GM23338 (cell line): ENCODE data around the gene FAM111B. TPM values are rescaled to one million over a fixed set of nuclear protein-coding genes. Genes with fewer than 3 reads are reported as not detected.

Experiments used
- ATAC-seq: fragments of 200-7000 bp; cut with Tn5 transposase; 3 replicates; pipeline ENCODE4 v1.9.1; 2020
- DNase-seq: peaks from one replicate; pipeline ENCODE4 v3.0.0-alpha.2; 2015; ENCODE audit warnings: low spot score
- H2AFZ ChIP-seq: fragments of 200-600 bp; sonication (generic); 2 replicates; pipeline ENCODE4 v1.8.0; 2016; ENCODE audit warnings: antibody characterized with exemption, mild to moderate bottlenecking, moderate library complexity
- H3F3A ChIP-seq: fragments of 200-600 bp; sonication (generic); replicated peaks from 2 replicates; pipeline ENCODE4 v1.8.0; 2017; ENCODE audit warnings: antibody characterized with exemption, mixed run types, low read depth
- H3K27ac ChIP-seq: fragments of 200-600 bp; sonication (generic); 2 replicates; pipeline ENCODE4 v1.6.1; 2016; ENCODE audit warnings: low read depth
- H3K27me3 ChIP-seq: fragments of 200-600 bp; sonication (generic); 2 replicates; pipeline ENCODE4 v1.8.0; 2016; ENCODE audit warnings: mild to moderate bottlenecking, mixed run types, moderate library complexity; ENCODE audit not compliant: insufficient read depth
- H3K36me3 ChIP-seq: fragments of 200-600 bp; sonication (generic); 2 replicates; pipeline ENCODE4 v1.8.0; 2016; ENCODE audit warnings: mild to moderate bottlenecking; ENCODE audit not compliant: insufficient read depth
- H3K4me1 ChIP-seq: fragments of 200-600 bp; sonication (generic); 2 replicates; pipeline ENCODE4 v1.8.0; 2016; ENCODE audit warnings: mild to moderate bottlenecking, moderate library complexity; ENCODE audit not compliant: insufficient read depth
- H3K4me2 ChIP-seq: fragments of 200-600 bp; sonication (generic); 2 replicates; pipeline ENCODE4 v1.7.1; 2017; ENCODE audit warnings: mixed run types
- H3K4me3 ChIP-seq: fragments of 200-600 bp; sonication (generic); 2 replicates; pipeline ENCODE4 v1.6.1; 2016; ENCODE audit warnings: mixed run types
- H3K79me2 ChIP-seq: fragments of 200-600 bp; sonication (generic); replicated peaks from 2 replicates; pipeline ENCODE4 v1.8.0; 2017; ENCODE audit warnings: mild to moderate bottlenecking; ENCODE audit not compliant: insufficient read depth
- H3K9me2 ChIP-seq: fragments of 200-600 bp; sonication (generic); 2 replicates; pipeline ENCODE4 v1.8.0; 2017; ENCODE audit not compliant: insufficient read depth
- H4K20me1 ChIP-seq: fragments of 200-600 bp; sonication (generic); replicated peaks from 2 replicates; pipeline ENCODE4 v1.8.0; 2017; ENCODE audit warnings: mild to moderate bottlenecking; ENCODE audit not compliant: insufficient read depth
- H3K27ac Mint-ChIP-seq: 2 replicates; pipeline ENCODE4 v1.8.0; 2020; ENCODE audit warnings: inconsistent platforms, mild to moderate bottlenecking, moderate library complexity, mixed read lengths
- H3K27me3 Mint-ChIP-seq: 3 replicates; pipeline ENCODE4 v1.8.0; 2022; ENCODE audit warnings: low read depth, mild to moderate bottlenecking, moderate library complexity, mixed read lengths, inconsistent platforms; ENCODE audit not compliant: insufficient read depth, poor library complexity
- H3K36me3 Mint-ChIP-seq: 3 replicates; pipeline ENCODE4 v1.8.0; 2021; ENCODE audit warnings: low read depth, mild to moderate bottlenecking, inconsistent platforms, moderate library complexity, mixed read lengths
- H3K4me1 Mint-ChIP-seq: 3 replicates; pipeline ENCODE4 v1.8.0; 2020; ENCODE audit warnings: mild to moderate bottlenecking, inconsistent platforms, mixed read lengths
- H3K4me3 Mint-ChIP-seq: 3 replicates; pipeline ENCODE4 v1.8.0; 2021; ENCODE audit warnings: moderate library complexity, mild to moderate bottlenecking, inconsistent platforms, mixed read lengths
- H3K9me3 Mint-ChIP-seq: 3 replicates; pipeline ENCODE4 v1.8.0; 2020; ENCODE audit warnings: moderate library complexity, mild to moderate bottlenecking, inconsistent platforms, mixed read lengths
- CREB1 ChIP-seq: fragments of 250-450 bp; sonication (Bioruptor Pico); IDR thresholded peaks from 2 replicates; pipeline ENCODE4 v1.5.0; 2020; ENCODE audit warnings: low read depth, mild to moderate bottlenecking, moderate library complexity
- EZH2phosphoT487 ChIP-seq: fragments of 200-600 bp; sonication (generic); IDR thresholded peaks from one replicate; pipeline ENCODE4 v1.8.1; 2018; ENCODE audit warnings: antibody characterized with exemption; ENCODE audit not compliant: unreplicated experiment
- POLR2AphosphoS5 ChIP-seq: IDR thresholded peaks from 2 replicates; pipeline ENCODE4 v1.6.1; 2016; ENCODE audit warnings: antibody characterized with exemption, low read depth
- STAT1 ChIP-seq: IDR thresholded peaks from one replicate; pipeline ENCODE4 v1.6.1; 2016; ENCODE audit warnings: antibody characterized with exemption; ENCODE audit not compliant: unreplicated experiment
- ZNF114 ChIP-seq: fragments of 250-450 bp; sonication (Bioruptor Pico); IDR thresholded peaks from 2 replicates; pipeline ENCODE4 v1.5.0; 2020; ENCODE audit warnings: mild to moderate bottlenecking, moderate library complexity
- ZNF331 ChIP-seq: fragments of 250-450 bp; sonication (Bioruptor Pico); IDR thresholded peaks from 2 replicates; pipeline ENCODE4 v1.5.0; 2020; ENCODE audit warnings: low read depth, mild to moderate bottlenecking, moderate library complexity
- polyA plus RNA-seq: library from polyadenylated mRNA; unstranded; fragments of >200 nt; fragmentation: Nextera tagmentation; extraction: Ambion mirVana; gene quantifications from 2 replicates; pipeline ENCODE4 v1.2.1, GENCODE V29; 2016
- total RNA-seq: library from RNA; depleted of rRNA; stranded (reverse); fragments of >200 nt; shearing (Covaris generic); gene quantifications from 2 replicates; pipeline ENCODE4 v1.2.3, GENCODE V29; 2014
- TF ChIP-seq, protein P1 (sequence below): IDR thresholded peaks from one replicate; pipeline ENCODE4 v1.6.1; 2018; ENCODE audit warnings: antibody characterized with exemption; ENCODE audit not compliant: unreplicated experiment
- TF ChIP-seq, protein P2 (sequence below): IDR thresholded peaks from 2 replicates; pipeline ENCODE4 v1.6.1; 2016; ENCODE audit warnings: antibody characterized with exemption
- TF ChIP-seq, protein P3 (sequence below): fragments of 250-450 bp; sonication (Bioruptor Pico); IDR thresholded peaks from 2 replicates; pipeline ENCODE4 v1.5.0; 2020; ENCODE audit warnings: mild to moderate bottlenecking, moderate library complexity
- TF ChIP-seq, protein P4 (sequence below), 2 experiments: fragments of 200-600 bp in 1 of 2; sonication (generic) in 1 of 2; conservative IDR thresholded peaks; 2 replicates each; pipeline versions ENCODE4 v1.5.1 to v1.6.1; 2016 to 2017; ENCODE audit warnings: antibody characterized with exemption in 2 of 2, low read depth in 2 of 2, mild to moderate bottlenecking in 2 of 2, moderate library complexity in 1 of 2

FAM111B gene
- total and polyA plus RNA-seq, 2 experiments from 2014 or later, result 30.6 to 40.7 TPM

DNA sequence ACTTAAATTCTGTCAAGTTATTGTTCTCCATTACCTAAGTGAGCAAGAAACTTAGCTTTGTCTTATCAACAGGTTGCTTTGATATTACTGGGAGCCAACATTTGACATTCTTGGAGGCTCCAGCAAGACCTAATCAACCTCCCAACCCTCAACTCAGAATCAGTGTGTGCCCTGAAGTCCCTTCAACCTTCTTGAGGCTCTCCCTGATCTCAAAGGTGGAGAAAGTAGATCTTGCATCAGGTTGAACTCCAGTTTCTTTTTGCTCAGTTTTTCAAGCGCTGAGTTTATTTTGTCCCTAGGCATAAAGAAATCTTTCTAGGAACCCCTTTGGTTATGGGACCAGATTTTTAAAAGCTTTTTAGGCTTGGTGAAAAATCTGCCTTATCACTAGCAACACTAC lies 37.1 kb downstream of the FAM111B start (continued):
- TF ChIP-seq, protein P1, sequence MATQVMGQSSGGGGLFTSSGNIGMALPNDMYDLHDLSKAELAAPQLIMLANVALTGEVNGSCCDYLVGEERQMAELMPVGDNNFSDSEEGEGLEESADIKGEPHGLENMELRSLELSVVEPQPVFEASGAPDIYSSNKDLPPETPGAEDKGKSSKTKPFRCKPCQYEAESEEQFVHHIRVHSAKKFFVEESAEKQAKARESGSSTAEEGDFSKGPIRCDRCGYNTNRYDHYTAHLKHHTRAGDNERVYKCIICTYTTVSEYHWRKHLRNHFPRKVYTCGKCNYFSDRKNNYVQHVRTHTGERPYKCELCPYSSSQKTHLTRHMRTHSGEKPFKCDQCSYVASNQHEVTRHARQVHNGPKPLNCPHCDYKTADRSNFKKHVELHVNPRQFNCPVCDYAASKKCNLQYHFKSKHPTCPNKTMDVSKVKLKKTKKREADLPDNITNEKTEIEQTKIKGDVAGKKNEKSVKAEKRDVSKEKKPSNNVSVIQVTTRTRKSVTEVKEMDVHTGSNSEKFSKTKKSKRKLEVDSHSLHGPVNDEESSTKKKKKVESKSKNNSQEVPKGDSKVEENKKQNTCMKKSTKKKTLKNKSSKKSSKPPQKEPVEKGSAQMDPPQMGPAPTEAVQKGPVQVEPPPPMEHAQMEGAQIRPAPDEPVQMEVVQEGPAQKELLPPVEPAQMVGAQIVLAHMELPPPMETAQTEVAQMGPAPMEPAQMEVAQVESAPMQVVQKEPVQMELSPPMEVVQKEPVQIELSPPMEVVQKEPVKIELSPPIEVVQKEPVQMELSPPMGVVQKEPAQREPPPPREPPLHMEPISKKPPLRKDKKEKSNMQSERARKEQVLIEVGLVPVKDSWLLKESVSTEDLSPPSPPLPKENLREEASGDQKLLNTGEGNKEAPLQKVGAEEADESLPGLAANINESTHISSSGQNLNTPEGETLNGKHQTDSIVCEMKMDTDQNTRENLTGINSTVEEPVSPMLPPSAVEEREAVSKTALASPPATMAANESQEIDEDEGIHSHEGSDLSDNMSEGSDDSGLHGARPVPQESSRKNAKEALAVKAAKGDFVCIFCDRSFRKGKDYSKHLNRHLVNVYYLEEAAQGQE, result no peak

DNA sequence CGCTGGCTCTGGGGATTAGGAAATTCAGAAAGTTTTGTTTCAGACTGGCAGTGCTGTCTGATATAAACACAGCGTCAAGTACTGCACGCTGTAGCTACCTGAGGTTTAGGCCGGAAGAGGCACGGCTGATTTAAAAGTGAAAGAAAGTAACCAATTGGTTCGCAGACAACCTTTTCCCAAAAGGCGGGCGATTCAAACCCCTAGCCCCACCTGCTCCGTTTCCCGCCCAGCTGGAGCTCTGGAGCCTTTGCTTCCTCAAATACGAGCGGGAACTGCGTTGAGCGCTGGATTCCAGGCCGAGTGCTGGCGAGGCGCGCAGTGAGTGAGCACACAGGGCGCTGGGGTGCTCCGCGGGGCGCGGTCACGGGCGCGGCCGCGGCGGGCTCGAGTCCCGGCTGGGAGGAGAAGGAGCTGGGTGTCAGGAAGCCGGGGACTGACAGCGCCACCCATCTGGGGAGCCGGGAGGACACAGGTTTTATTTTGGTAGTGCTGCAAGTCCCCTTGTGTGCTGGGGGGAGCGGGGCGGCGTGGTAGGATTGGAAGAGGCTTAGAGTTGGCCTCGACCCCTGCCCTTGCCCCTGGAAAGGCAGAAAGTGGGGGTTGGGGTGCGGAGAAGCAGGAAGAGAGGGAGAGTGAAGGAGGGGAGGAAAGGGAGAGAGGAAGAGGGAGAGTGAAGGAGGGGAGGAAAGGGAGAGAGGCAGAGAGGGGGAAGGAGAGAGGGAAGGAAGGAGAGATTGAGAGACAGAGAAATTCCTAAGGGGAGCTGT lies 37.7 kb downstream of the FAM111B start:
- Mint-ChIP-seq H3K4me1 (peaks cover 25% of the 10 kb centered on the region), H3K9me3 (peaks cover 13% of the 10 kb centered on the region), H3K27ac (peak overlapping the region; percentile 77), H3K27me3 (peaks cover 13% of the 10 kb centered on the region), H3K36me3 (peaks cover 32% of the 10 kb centered on the region), H3K4me3 (peak overlapping the region; percentile 92)
- Histone ChIP-seq H3F3A (peaks cover 7% of the 10 kb centered on the region; the same call in 1 of the 2 replicates), H3K4me1 (peaks cover 26% of the 10 kb centered on the region), H3K9me2 (no peaks in the 10 kb centered on the region), H3K79me2 (peaks cover 24% of the 10 kb centered on the region; the same call in 1 of the 2 replicates), H3K4me3 (peak overlapping the region; percentile 63), H3K4me2 (peak overlapping the region; percentile 84), H2AFZ (no peak overlapping the region), H3K36me3 (peaks cover 14% of the 10 kb centered on the region; the same call in 1 of the 2 replicates), H3K27me3 (peaks cover 4% of the 10 kb centered on the region; the same call in 1 of the 2 replicates), H3K27ac (peak overlapping the region; percentile 51), H4K20me1 (no peaks in the 10 kb centered on the region)
- peak; percentile 98 for DNase-seq
- peak; percentile 67 for ATAC-seq
- TF ChIP-seq, protein P2, sequence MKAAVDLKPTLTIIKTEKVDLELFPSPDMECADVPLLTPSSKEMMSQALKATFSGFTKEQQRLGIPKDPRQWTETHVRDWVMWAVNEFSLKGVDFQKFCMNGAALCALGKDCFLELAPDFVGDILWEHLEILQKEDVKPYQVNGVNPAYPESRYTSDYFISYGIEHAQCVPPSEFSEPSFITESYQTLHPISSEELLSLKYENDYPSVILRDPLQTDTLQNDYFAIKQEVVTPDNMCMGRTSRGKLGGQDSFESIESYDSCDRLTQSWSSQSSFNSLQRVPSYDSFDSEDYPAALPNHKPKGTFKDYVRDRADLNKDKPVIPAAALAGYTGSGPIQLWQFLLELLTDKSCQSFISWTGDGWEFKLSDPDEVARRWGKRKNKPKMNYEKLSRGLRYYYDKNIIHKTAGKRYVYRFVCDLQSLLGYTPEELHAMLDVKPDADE, result no peak
- TF ChIP-seq ZNF114 (CRISPR knock-in tag), result no peak
- TF ChIP-seq CREB1 (CRISPR knock-in tag), result peak; percentile 58
- TF ChIP-seq EZH2phosphoT487, result no peak
- TF ChIP-seq, protein P3, sequence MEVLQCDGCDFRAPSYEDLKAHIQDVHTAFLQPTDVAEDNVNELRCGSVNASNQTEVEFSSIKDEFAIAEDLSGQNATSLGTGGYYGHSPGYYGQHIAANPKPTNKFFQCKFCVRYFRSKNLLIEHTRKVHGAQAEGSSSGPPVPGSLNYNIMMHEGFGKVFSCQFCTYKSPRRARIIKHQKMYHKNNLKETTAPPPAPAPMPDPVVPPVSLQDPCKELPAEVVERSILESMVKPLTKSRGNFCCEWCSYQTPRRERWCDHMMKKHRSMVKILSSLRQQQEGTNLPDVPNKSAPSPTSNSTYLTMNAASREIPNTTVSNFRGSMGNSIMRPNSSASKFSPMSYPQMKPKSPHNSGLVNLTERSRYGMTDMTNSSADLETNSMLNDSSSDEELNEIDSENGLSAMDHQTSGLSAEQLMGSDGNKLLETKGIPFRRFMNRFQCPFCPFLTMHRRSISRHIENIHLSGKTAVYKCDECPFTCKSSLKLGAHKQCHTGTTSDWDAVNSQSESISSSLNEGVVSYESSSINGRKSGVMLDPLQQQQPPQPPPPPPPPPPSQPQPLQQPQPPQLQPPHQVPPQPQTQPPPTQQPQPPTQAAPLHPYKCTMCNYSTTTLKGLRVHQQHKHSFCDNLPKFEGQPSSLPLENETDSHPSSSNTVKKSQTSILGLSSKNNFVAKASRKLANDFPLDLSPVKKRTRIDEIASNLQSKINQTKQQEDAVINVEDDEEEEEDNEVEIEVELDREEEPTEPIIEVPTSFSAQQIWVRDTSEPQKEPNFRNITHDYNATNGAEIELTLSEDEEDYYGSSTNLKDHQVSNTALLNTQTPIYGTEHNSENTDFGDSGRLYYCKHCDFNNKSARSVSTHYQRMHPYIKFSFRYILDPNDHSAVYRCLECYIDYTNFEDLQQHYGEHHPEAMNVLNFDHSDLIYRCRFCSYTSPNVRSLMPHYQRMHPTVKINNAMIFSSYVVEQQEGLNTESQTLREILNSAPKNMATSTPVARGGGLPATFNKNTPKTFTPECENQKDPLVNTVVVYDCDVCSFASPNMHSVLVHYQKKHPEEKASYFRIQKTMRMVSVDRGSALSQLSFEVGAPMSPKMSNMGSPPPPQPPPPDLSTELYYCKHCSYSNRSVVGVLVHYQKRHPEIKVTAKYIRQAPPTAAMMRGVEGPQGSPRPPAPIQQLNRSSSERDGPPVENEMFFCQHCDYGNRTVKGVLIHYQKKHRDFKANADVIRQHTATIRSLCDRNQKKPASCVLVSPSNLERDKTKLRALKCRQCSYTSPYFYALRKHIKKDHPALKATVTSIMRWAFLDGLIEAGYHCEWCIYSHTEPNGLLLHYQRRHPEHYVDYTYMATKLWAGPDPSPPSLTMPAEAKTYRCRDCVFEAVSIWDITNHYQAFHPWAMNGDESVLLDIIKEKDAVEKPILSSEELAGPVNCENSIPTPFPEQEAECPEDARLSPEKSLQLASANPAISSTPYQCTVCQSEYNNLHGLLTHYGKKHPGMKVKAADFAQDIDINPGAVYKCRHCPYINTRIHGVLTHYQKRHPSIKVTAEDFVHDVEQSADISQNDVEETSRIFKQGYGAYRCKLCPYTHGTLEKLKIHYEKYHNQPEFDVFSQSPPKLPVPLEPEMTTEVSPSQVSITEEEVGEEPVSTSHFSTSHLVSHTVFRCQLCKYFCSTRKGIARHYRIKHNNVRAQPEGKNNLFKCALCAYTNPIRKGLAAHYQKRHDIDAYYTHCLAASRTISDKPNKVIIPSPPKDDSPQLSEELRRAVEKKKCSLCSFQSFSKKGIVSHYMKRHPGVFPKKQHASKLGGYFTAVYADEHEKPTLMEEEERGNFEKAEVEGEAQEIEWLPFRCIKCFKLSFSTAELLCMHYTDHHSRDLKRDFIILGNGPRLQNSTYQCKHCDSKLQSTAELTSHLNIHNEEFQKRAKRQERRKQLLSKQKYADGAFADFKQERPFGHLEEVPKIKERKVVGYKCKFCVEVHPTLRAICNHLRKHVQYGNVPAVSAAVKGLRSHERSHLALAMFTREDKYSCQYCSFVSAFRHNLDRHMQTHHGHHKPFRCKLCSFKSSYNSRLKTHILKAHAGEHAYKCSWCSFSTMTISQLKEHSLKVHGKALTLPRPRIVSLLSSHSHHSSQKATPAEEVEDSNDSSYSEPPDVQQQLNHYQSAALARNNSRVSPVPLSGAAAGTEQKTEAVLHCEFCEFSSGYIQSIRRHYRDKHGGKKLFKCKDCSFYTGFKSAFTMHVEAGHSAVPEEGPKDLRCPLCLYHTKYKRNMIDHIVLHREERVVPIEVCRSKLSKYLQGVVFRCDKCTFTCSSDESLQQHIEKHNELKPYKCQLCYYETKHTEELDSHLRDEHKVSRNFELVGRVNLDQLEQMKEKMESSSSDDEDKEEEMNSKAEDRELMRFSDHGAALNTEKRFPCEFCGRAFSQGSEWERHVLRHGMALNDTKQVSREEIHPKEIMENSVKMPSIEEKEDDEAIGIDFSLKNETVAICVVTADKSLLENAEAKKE (CRISPR knock-in tag), result no peak
- peak; percentile 49; the same call in 1 of the 2 replicates for TF ChIP-seq POLR2AphosphoS5
- TF ChIP-seq, protein P4, sequence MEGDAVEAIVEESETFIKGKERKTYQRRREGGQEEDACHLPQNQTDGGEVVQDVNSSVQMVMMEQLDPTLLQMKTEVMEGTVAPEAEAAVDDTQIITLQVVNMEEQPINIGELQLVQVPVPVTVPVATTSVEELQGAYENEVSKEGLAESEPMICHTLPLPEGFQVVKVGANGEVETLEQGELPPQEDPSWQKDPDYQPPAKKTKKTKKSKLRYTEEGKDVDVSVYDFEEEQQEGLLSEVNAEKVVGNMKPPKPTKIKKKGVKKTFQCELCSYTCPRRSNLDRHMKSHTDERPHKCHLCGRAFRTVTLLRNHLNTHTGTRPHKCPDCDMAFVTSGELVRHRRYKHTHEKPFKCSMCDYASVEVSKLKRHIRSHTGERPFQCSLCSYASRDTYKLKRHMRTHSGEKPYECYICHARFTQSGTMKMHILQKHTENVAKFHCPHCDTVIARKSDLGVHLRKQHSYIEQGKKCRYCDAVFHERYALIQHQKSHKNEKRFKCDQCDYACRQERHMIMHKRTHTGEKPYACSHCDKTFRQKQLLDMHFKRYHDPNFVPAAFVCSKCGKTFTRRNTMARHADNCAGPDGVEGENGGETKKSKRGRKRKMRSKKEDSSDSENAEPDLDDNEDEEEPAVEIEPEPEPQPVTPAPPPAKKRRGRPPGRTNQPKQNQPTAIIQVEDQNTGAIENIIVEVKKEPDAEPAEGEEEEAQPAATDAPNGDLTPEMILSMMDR (conservative IDR thresholded peaks at IDR 0.05; ENCODE audit: low read depth in 2 of 2), result peak; percentile 35 to 42
- no peak for TF ChIP-seq STAT1
- TF ChIP-seq ZNF331 (CRISPR knock-in tag), result no peak
